MM.1S (cell line): ENCODE measurements around the gene RPP38.

ENCODE experiments used
- EZH2phosphoT487 ChIP-seq: fragments of 300-600 bp; sonication (generic); IDR thresholded peaks from 2 replicates; pipeline ENCODE4 v1.6.1; 2018; ENCODE audit warnings: antibody characterized with exemption, low read length
- TF ChIP-seq, protein P1 (sequence below): fragments of 300-600 bp; sonication (generic); IDR thresholded peaks from 2 replicates; pipeline ENCODE4 v1.5.1; 2016; ENCODE audit warnings: antibody characterized with exemption, low read length, mixed read lengths

DNA sequence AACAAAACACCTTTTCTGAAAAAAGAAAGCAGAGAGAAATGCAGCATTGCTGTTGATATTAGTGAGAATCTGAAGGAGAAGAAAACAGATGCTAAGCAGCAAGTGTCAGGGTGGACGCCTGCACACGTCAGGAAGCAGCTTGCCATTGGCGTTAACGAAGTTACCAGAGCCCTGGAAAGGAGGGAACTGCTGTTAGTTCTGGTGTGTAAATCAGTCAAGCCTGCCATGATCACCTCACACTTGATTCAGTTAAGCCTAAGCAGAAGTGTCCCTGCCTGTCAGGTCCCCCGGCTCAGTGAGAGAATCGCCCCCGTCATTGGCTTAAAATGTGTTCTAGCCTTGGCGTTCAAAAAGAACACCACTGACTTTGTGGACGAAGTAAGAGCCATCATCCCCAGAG lies 6.4 kb downstream of the RPP38 start:
- TF ChIP-seq, protein P1, sequence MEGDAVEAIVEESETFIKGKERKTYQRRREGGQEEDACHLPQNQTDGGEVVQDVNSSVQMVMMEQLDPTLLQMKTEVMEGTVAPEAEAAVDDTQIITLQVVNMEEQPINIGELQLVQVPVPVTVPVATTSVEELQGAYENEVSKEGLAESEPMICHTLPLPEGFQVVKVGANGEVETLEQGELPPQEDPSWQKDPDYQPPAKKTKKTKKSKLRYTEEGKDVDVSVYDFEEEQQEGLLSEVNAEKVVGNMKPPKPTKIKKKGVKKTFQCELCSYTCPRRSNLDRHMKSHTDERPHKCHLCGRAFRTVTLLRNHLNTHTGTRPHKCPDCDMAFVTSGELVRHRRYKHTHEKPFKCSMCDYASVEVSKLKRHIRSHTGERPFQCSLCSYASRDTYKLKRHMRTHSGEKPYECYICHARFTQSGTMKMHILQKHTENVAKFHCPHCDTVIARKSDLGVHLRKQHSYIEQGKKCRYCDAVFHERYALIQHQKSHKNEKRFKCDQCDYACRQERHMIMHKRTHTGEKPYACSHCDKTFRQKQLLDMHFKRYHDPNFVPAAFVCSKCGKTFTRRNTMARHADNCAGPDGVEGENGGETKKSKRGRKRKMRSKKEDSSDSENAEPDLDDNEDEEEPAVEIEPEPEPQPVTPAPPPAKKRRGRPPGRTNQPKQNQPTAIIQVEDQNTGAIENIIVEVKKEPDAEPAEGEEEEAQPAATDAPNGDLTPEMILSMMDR = no peak
- TF ChIP-seq EZH2phosphoT487 = no peak
